Lung (tissue), 12 donors: ENCODE results near the gene PCGF5. TPM values are rescaled to one million over a fixed set of nuclear protein-coding genes. Genes with fewer than 3 reads are reported as not detected.

Source experiments
- ATAC-seq: fragments of 200-7000 bp; cut with Tn5 transposase; one replicate; pipeline ENCODE4 v1.9.1; 2020; ENCODE audit warnings: moderate number of reproducible peaks; ENCODE audit not compliant: insufficient read depth, low FRiP score
- DNase-seq, 3 donors: peaks; one replicate each; pipeline ENCODE4 v3.0.0-alpha.2; 2013 to 2017
- H3K27ac ChIP-seq, 2 donors: one replicate each; pipeline ENCODE4 v1.5.1; 2013; ENCODE audit warnings: mild to moderate bottlenecking in 2 of 2, moderate library complexity in 2 of 2, control low read depth in 1 of 2, inconsistent platforms in 1 of 2, low read depth in 1 of 2, low read length in 1 of 2
- H3K27me3 ChIP-seq, 3 donors: one replicate each; pipeline ENCODE4 v1.5.1; 2013; ENCODE audit warnings: low read length in 2 of 3; ENCODE audit not compliant: control insufficient read depth in 3 of 3, insufficient read depth in 3 of 3
- H3K36me3 ChIP-seq, 4 donors: one replicate each; pipeline ENCODE4 v1.5.1; 2013; ENCODE audit warnings: low read length in 4 of 4, mild to moderate bottlenecking in 1 of 4, moderate library complexity in 1 of 4; ENCODE audit not compliant: control insufficient read depth in 4 of 4, insufficient read depth in 4 of 4
- H3K4me1 ChIP-seq, 5 donors: one replicate each; pipeline ENCODE4 v1.5.1; 2013; ENCODE audit warnings: low read length in 5 of 5, mild to moderate bottlenecking in 2 of 5, moderate library complexity in 1 of 5; ENCODE audit not compliant: control insufficient read depth in 5 of 5, insufficient read depth in 5 of 5
- H3K4me3 ChIP-seq: one replicate; pipeline ENCODE4 v1.5.1; 2013; ENCODE audit warnings: mild to moderate bottlenecking, control low read depth, moderate library complexity
- H3K9ac ChIP-seq, 2 donors: one replicate each; pipeline ENCODE4 v1.5.1; 2013; ENCODE audit warnings: low read length in 2 of 2, control low read depth in 1 of 2; ENCODE audit not compliant: insufficient read depth in 1 of 2
- H3K9me3 ChIP-seq, 4 donors: one replicate each; pipeline ENCODE4 v1.5.1; 2013; ENCODE audit warnings: low read length in 3 of 4, mild to moderate bottlenecking in 1 of 4, moderate library complexity in 1 of 4; ENCODE audit not compliant: control insufficient read depth in 4 of 4, insufficient read depth in 3 of 4
- WGBS, 2 donors: extraction: QIAGEN DNeasy Blood & Tissue Kit; methylation state at CpG; one replicate each; pipeline ENCODE4 v1.1.7; 2013; 5-methylcytosine and 5-hydroxymethylcytosine counted together
- polyA plus RNA-seq, 2 donors: library from polyadenylated mRNA; stranded (reverse); fragments of 200-250 nt; gene quantifications; one replicate each; pipeline ENCODE4 v1.2.1, GENCODE V29; 2013
- total RNA-seq, 2 donors: library from RNA; depleted of rRNA in 1 of 2; stranded (reverse); fragments of >200 nt in 1 of 2; gene quantifications; one replicate each; pipeline ENCODE4 v1.2.1, GENCODE V29; 2014 to 2021
- TF ChIP-seq, protein P1 (sequence below): IDR thresholded peaks from 2 replicates; pipeline ENCODE4 v1.5.1; 2012; ENCODE audit warnings: mild to moderate bottlenecking; ENCODE audit errors: control extremely low read depth, extremely low read depth
- donor health status: control.
- donor health status: control.
- donor health status: Bipolar disorder and iron deficiency.
- donor health status: healthy.
- donor health status: DM: yes; HTN: yes; CAD: no.

The PCGF5 gene
- total and polyA plus RNA-seq, 4 donors = 27.2 to 36.9 (median 32.6) TPM

DNA sequence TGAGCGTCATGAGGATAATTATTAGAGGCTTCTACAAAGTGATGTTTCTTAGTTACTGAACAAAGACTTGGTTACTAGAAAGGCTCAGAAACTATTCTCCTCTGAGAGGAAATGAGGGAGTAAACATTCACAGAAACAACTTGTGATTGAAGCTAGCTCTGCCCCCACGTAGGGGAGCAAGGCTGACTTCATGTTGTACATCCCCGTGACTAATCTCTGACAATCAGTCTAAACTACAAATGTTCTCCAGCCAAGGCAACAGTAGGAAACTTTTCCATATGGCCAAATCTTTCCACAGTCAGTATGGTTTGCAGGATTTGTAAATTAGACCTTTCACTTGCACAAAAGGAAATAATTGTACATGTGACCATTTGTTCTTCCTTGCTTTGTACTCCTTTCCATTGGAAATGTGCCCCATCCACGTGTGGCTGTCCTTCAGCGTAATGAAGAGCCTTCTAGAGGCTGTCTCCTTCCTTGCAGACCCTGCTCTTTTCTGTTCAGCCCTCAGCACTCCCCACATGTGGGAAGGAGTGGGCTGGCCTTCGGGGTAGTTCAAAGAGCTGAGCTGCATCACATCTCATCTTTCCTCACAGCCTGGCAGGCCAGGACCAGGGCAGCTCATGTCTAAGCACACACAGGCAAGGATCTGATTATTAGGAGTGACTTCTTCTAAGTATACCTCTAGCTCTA, 93.5 kb downstream of the PCGF5 start:
- ATAC-seq = no peak

DNA sequence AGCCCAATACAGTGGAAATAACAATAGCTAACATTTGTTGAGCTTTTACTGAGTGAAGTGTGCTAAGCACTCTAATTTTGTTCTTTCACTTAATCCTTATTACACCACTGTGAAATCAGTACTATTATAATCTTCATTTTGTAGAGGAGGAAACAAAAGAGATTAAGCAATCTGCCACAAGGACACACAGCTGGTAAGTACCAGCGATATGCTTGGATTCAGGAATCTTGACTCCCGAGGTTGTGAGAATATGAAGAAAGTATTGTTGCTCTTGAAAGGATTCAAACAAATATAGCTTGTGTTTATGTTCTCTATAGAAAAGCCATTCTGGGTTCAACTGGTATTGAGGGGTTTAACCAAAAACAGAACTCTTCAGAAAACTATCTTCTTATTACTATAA, 96.0 kb downstream of the PCGF5 start:
- no peaks in the 10 kb centered on the region for H3K36me3 ChIP-seq
- no peak overlapping the region for H3K9ac ChIP-seq
- ATAC-seq (no peak), DNase-seq (peak in 2 of 3 donors; percentile 42 to 53)
- H3K27me3 ChIP-seq = no peaks in the 10 kb centered on the region
- no peak overlapping the region for H3K4me3 ChIP-seq
- 60 to 86% methylated on average over 2 of the region's 2 CpGs for WGBS, 2 donors
- H3K4me1 ChIP-seq = peaks cover 0 to 17% (median 16%) of the 10 kb centered on the region in 5 donors
- TF ChIP-seq, protein P1, sequence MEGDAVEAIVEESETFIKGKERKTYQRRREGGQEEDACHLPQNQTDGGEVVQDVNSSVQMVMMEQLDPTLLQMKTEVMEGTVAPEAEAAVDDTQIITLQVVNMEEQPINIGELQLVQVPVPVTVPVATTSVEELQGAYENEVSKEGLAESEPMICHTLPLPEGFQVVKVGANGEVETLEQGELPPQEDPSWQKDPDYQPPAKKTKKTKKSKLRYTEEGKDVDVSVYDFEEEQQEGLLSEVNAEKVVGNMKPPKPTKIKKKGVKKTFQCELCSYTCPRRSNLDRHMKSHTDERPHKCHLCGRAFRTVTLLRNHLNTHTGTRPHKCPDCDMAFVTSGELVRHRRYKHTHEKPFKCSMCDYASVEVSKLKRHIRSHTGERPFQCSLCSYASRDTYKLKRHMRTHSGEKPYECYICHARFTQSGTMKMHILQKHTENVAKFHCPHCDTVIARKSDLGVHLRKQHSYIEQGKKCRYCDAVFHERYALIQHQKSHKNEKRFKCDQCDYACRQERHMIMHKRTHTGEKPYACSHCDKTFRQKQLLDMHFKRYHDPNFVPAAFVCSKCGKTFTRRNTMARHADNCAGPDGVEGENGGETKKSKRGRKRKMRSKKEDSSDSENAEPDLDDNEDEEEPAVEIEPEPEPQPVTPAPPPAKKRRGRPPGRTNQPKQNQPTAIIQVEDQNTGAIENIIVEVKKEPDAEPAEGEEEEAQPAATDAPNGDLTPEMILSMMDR = no peak
- no peak overlapping the region for H3K27ac ChIP-seq
- H3K9me3 ChIP-seq = no peaks in the 10 kb centered on the region

More for the DNA sequence above, 93.5 kb downstream of the PCGF5 start:
- H3K9me3 ChIP-seq = no peaks in the 10 kb centered on the region
- no peak overlapping the region for H3K9ac ChIP-seq
- DNase-seq = peak in 2 of 3 donors; percentile 53 to 69
- H3K4me3 ChIP-seq = no peak overlapping the region
- TF ChIP-seq, protein P1 = no peak
- 53 to 72% methylated on average over 6 of the region's 6 CpGs for WGBS, 2 donors
- H3K27me3 ChIP-seq = no peaks in the 10 kb centered on the region
- H3K36me3 ChIP-seq = no peaks in the 10 kb centered on the region
- H3K27ac ChIP-seq = peak overlapping the region in 1 of 2 donors; percentile 32
- peaks cover 0 to 23% (median 19%) of the 10 kb centered on the region in 5 donors for H3K4me1 ChIP-seq

DNA sequence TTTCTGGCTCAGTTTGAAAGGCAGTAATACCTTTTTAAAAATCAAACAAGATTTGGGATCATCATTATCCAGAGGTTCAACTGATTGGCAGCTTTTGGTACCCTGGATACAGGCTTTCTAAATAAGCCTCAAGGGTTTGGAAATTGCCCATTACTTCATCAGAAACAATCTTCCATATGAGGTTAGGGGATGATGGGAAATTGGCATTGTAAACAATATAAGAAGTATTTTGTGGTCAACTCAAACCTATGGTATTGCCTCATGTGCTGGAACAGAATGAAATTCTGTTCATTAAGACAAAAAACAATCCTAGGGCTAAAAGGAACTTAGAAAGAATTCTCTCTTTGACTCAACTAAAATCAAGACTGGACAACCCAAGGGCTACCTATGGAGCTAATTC, 97.1 kb downstream of the PCGF5 start:
- no peak for ATAC-seq
- Histone ChIP-seq H3K4me1 (peaks cover 0 to 7% (median 6%) of the 10 kb centered on the region in 5 donors), H3K27ac (no peak overlapping the region), H3K4me3 (no peak overlapping the region), H3K36me3 (no peaks in the 10 kb centered on the region), H3K27me3 (no peaks in the 10 kb centered on the region), H3K9ac (no peak overlapping the region), H3K9me3 (no peaks in the 10 kb centered on the region)
- TF ChIP-seq, protein P1 = no peak
- DNase-seq = no peak
